ENCODE data around the gene BLVRA.

GRCh38 chr7:43735403-43735801, 23.1 kb upstream of the BLVRA start:
- no peak for TF ChIP-seq CTCF (IDR thresholded peaks at IDR 0.05)
- TF ChIP-seq EZH2 (IDR thresholded peaks at IDR 0.05; ENCODE audit: borderline replicate concordance, insufficient read depth, low read depth, low read length, poor library complexity, severe bottlenecking) = no peak

Data from B cell (primary cell).